Measurements from ENCODE around the gene ZNRF3. TPM values are rescaled to one million over a fixed set of nuclear protein-coding genes. Genes with fewer than 3 reads are reported as not detected.
"Not testable (repeated sequence)": the region's sequence is repeated elsewhere in the genome, so short reads cannot be mapped to it uniquely, and the experiment has no call there.

ZNRF3 gene
- total RNA-seq, 4 donors from 2014 or later = 12.9 to 29.7 (median 21.9) TPM

DNA sequence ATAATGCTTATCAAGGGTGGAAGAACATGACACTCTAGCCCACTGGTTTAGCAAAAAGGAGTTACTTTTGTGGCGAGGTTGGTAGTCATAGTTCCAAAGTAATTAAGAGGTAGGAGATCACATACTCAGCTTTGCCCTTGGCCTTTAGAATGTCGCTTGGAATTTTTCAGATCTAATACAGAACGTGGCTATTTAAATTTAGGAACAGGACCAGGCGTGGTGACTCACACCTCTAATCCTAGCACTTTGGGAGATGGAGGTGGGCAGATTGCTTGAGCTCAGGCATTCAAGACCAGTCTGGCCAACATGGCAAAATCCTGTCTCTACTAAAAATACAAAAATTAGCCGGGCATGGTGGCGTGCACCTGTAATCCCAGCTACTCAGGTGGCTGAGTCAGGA, 26.1 kb upstream of the ZNRF3 start:
- intact Hi-C loops (cut with DNase I) = loop anchor here (5.0 to 10.0 kb wide), 3 partner anchors 95 to 388 kb away; no protein-coding TSS in a partner anchor
- H3K9me3 ChIP-seq = no peaks in the 10 kb centered on the region
- TF ChIP-seq EP300 (IDR thresholded peaks at IDR 0.05) = no peak
- no peak for TF ChIP-seq CTCF (IDR thresholded peaks at IDR 0.05)
- no peak for TF ChIP-seq POLR2A (IDR thresholded peaks at IDR 0.05; ENCODE audit: low read depth)
- no peak for TF ChIP-seq POLR2AphosphoS5 (IDR thresholded peaks at IDR 0.05)
- no peaks in the 10 kb centered on the region for H3K36me3 ChIP-seq
- 83% methylated on average over 6 of the region's 6 CpGs for WGBS
- no peak for DNase-seq (ENCODE audit: extremely low spot score)
- H3K27ac ChIP-seq (replicated peaks in 1 of 4) = no peak overlapping the region
- H3K4me1 ChIP-seq = peaks cover 3 to 8% (median 6%) of the 10 kb centered on the region in 4 donors
- no peaks in the 10 kb centered on the region for H3K27me3 ChIP-seq
- no peak overlapping the region for H3K4me3 ChIP-seq

DNA sequence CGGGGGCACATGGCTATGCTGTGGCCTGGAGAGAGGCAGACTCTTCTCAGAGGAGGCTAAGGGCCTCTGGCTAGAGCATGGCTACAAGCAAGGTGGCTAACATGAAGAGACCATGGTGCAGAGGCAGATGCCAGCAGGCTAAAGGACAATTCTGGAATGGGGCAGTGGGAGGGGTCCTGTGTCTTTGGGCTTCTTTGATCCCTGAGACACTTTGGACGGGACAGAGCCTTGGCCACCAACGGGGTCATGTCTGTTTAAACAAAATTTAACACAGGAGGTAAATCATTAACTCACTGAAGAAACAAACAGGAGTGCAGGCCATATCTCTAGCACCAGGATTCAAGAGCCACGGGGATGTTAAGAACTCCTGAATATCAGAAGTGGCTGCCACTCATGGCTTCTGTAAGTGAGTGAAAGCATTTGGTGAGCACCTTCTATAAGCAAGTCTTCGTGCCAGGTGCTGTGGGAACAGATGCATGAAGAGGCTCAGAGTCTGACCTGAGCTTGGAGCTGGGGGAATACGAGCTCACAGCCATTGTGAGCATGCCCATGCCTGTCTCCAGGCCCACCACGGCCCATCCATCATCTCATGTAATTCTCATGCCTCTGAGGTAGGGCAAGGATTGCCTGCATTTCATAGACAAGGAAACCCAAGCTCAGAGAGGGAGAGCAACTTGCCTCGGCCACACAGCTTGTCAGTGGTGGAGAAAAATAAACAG, 18.3 kb upstream of the ZNRF3 start:
- Histone ChIP-seq H3K27me3 (no peaks in the 10 kb centered on the region), H3K9me3 (no peaks in the 10 kb centered on the region), H3K4me3 (no peak overlapping the region), H3K4me1 (no peaks in the 10 kb centered on the region), H3K27ac (replicated peaks in 1 of 4) (no peak overlapping the region), H3K36me3 (no peaks in the 10 kb centered on the region)
- no peak for TF ChIP-seq CTCF (IDR thresholded peaks at IDR 0.05)
- TF ChIP-seq POLR2A (IDR thresholded peaks at IDR 0.05; ENCODE audit: low read depth) = no peak
- no peak for TF ChIP-seq POLR2AphosphoS5 (IDR thresholded peaks at IDR 0.05)
- TF ChIP-seq EP300 (IDR thresholded peaks at IDR 0.05) = no peak
- intact Hi-C loops (cut with DNase I) = no loop called here
- no peak for DNase-seq (ENCODE audit: extremely low spot score)
- 92% methylated on average over 8 of the region's 8 CpGs for WGBS

GRCh38 chr22:28867191-28867590, 16.2 kb upstream of the ZNRF3 start:
- TF ChIP-seq EP300 (IDR thresholded peaks at IDR 0.05) (no peak), POLR2AphosphoS5 (IDR thresholded peaks at IDR 0.05) (no peak), POLR2A (IDR thresholded peaks at IDR 0.05; ENCODE audit: low read depth) (no peak), CTCF (IDR thresholded peaks at IDR 0.05) (no peak)
- intact Hi-C loops (cut with DNase I) = no loop called here
- Histone ChIP-seq H3K9me3 (no peaks in the 10 kb centered on the region), H3K27me3 (no peaks in the 10 kb centered on the region), H3K4me3 (no peak overlapping the region), H3K4me1 (no peaks in the 10 kb centered on the region), H3K27ac (replicated peaks in 1 of 4) (no peak overlapping the region), H3K36me3 (no peaks in the 10 kb centered on the region)
- no peak for DNase-seq (ENCODE audit: extremely low spot score)
- WGBS = 79% methylated on average over 3 of the region's 3 CpGs

DNA sequence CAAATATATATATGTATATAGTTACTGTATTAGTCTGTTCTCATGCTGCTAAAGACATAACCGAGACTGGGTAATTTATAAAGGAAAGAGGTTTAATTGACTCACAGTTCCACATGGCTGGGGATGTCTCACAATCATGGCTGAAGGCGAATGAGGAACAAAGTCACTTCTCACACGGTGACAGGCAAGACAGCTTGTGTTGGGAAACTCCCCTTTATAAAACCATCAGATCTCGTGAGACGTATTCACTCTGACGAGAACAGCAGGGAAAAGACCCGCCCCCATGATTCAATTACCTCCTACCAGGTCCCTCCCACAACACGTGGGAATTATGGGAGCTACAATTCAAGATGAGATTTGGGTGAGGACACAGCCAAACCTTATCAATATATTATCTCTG, 15.0 kb upstream of the ZNRF3 start:
- intact Hi-C loops (cut with DNase I); H3K4me3 ChIP-seq; DNase-seq (ENCODE audit: extremely low spot score); H3K27me3 ChIP-seq; H3K27ac ChIP-seq (replicated peaks in 1 of 4); H3K9me3 ChIP-seq; H3K36me3 ChIP-seq; H3K4me1 ChIP-seq: not testable (repeated sequence)
- WGBS = 74% methylated on average over 8 of the region's 8 CpGs

GRCh38 chr22:28869736-28870135, 13.6 kb upstream of the ZNRF3 start:
- H3K36me3 ChIP-seq = no peaks in the 10 kb centered on the region
- H3K4me1 ChIP-seq = no peaks in the 10 kb centered on the region
- intact Hi-C loops (cut with DNase I) = no loop called here
- H3K9me3 ChIP-seq = no peaks in the 10 kb centered on the region
- H3K27me3 ChIP-seq = no peaks in the 10 kb centered on the region
- no peak overlapping the region for H3K27ac ChIP-seq (replicated peaks in 1 of 4)
- TF ChIP-seq CTCF (IDR thresholded peaks at IDR 0.05) = no peak
- no peak for TF ChIP-seq POLR2AphosphoS5 (IDR thresholded peaks at IDR 0.05)
- TF ChIP-seq POLR2A (IDR thresholded peaks at IDR 0.05; ENCODE audit: low read depth) = no peak
- no peak for TF ChIP-seq EP300 (IDR thresholded peaks at IDR 0.05)
- WGBS = 88% methylated on average over 2 of the region's 2 CpGs
- no peak for DNase-seq (ENCODE audit: extremely low spot score)
- no peak overlapping the region for H3K4me3 ChIP-seq
